Left ventricle myocardium inferior (tissue), 1 donor: ENCODE measurements around the gene CCDC134. TPM values are rescaled to one million over a fixed set of nuclear protein-coding genes. Genes with fewer than 3 reads are reported as not detected.

Experiments
- DNase-seq: peaks from one replicate; pipeline ENCODE4 v3.0.0-alpha.2; 2020
- H3K27ac ChIP-seq: fragments of 200-600 bp; replicated peaks from 2 replicates; pipeline ENCODE4 v1.8.0; 2021
- H3K27me3 ChIP-seq: fragments of 200-600 bp; 2 replicates; pipeline ENCODE4 v1.8.0; 2021; ENCODE audit warnings: low read depth
- H3K36me3 ChIP-seq: fragments of 200-600 bp; 2 replicates; pipeline ENCODE4 v1.8.0; 2021
- H3K4me1 ChIP-seq: fragments of 200-600 bp; 2 replicates; pipeline ENCODE4 v1.8.0; 2021
- H3K4me3 ChIP-seq: fragments of 200-600 bp; 2 replicates; pipeline ENCODE4 v1.8.0; 2021; ENCODE audit warnings: mild to moderate bottlenecking, moderate library complexity
- H3K9me3 ChIP-seq: fragments of 200-600 bp; replicated peaks from 2 replicates; pipeline ENCODE4 v1.8.0; 2021
- intact Hi-C: fragments of 100-400 bp; cut with micrococcal nuclease; formaldehyde crosslinking; loops from one replicate; pipeline ENCODE4 v1.11.0; 2022
- total RNA-seq: library from RNA; stranded (reverse); fragmentation: NEBNext Ultra II Directional; extraction: Animal tissue kit (Norgen Biotek cat#: 25700); gene quantifications from one replicate; pipeline ENCODE4 v1.2.1, GENCODE V29; 2021
- TF ChIP-seq, protein P1 (sequence below): fragments of 200-600 bp; IDR thresholded peaks from 2 replicates; pipeline ENCODE4 v1.8.0; 2021; ENCODE audit warnings: antibody characterized with exemption, mild to moderate bottlenecking, borderline replicate concordance
- donor health status: DM: no; HTN: yes; CAD: no; lungs with severe emphysema.

Gene CCDC134
- total RNA-seq, 1 donor from 2014 or later: 3.9 TPM

DNA sequence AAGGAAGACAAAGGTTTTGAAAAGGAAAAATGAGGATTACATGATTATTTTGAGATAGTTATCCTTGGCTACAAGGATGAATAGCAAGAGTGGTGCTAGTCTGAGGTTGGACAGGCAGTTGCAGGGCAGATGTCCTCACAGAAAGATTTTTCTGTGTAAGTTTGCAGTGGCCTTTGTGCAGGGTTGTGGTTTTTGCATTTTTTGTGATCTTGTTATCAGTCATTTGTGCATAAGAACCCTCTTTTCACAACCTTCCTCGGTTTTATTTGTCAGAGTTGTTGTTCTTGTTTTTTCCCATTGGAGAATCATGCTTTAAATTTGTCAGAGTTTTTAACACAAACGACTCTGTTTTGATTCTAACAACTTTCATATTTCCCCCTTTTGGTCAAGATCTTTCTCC is 1.4 kb downstream of the CCDC134 start:
- Histone ChIP-seq H3K4me3 (no peak overlapping the region), H3K4me1 (peaks cover 30% of the 10 kb centered on the region), H3K27me3 (no peaks in the 10 kb centered on the region), H3K27ac (no peak overlapping the region), H3K9me3 (no peaks in the 10 kb centered on the region), H3K36me3 (no peaks in the 10 kb centered on the region)
- TF ChIP-seq, protein P1, sequence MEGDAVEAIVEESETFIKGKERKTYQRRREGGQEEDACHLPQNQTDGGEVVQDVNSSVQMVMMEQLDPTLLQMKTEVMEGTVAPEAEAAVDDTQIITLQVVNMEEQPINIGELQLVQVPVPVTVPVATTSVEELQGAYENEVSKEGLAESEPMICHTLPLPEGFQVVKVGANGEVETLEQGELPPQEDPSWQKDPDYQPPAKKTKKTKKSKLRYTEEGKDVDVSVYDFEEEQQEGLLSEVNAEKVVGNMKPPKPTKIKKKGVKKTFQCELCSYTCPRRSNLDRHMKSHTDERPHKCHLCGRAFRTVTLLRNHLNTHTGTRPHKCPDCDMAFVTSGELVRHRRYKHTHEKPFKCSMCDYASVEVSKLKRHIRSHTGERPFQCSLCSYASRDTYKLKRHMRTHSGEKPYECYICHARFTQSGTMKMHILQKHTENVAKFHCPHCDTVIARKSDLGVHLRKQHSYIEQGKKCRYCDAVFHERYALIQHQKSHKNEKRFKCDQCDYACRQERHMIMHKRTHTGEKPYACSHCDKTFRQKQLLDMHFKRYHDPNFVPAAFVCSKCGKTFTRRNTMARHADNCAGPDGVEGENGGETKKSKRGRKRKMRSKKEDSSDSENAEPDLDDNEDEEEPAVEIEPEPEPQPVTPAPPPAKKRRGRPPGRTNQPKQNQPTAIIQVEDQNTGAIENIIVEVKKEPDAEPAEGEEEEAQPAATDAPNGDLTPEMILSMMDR: no peak
- intact Hi-C loops: no loop called here
- no peak for DNase-seq

DNA sequence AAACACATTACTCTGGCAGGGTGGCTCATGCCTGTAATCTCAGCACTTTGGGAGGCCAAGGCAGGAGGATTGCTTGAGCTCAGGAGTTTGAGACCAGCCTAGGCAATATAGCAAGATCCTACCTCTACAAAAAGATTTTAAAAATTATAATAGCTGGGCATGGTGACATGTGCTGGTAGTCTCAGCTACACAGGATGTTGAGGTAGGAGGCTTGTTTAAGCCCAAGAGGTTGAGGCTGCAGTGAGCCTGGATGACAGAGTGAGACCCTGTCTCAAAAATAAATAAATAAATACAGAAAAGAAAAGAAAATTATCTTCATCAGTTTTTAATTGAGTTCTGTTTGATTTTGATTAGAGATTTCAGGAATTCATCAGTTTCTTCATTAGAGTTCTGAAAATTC is 5.2 kb downstream of the CCDC134 start:
- TF ChIP-seq, protein P1: no peak
- H3K9me3 ChIP-seq: no peaks in the 10 kb centered on the region
- peaks cover 6% of the 10 kb centered on the region for H3K36me3 ChIP-seq
- no peaks in the 10 kb centered on the region for H3K27me3 ChIP-seq
- H3K4me1 ChIP-seq: peaks cover 15% of the 10 kb centered on the region
- H3K27ac ChIP-seq: no peak overlapping the region
- no peak overlapping the region for H3K4me3 ChIP-seq
- DNase-seq: no peak
- intact Hi-C loops: no loop called here

DNA sequence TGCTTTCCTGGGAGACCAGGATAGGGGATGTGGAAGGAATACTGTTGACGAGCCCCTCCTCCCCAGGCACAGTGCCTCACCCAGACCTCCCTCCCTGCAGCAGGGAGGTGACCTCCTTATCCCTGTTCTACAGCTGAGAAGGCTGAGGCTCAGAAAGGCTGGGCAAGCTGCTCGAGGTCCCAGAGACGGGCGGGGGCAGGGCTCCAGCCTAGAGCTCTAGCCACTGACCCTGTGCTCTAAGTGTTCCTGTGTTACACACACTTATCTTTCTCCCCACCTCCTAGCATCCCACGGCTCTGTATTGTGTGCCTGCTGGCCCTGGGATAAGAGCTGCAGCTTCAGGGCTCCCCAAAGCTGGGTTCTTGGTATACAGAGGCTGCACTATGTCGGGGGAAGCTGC is 7.9 kb downstream of the CCDC134 start:
- TF ChIP-seq, protein P1: no peak
- no peak overlapping the region for H3K27ac ChIP-seq
- no peak overlapping the region for H3K4me3 ChIP-seq
- H3K36me3 ChIP-seq: peaks cover 18% of the 10 kb centered on the region
- H3K9me3 ChIP-seq: no peaks in the 10 kb centered on the region
- intact Hi-C loops: no loop called here
- no peak for DNase-seq
- H3K27me3 ChIP-seq: no peaks in the 10 kb centered on the region
- no peaks in the 10 kb centered on the region for H3K4me1 ChIP-seq

DNA sequence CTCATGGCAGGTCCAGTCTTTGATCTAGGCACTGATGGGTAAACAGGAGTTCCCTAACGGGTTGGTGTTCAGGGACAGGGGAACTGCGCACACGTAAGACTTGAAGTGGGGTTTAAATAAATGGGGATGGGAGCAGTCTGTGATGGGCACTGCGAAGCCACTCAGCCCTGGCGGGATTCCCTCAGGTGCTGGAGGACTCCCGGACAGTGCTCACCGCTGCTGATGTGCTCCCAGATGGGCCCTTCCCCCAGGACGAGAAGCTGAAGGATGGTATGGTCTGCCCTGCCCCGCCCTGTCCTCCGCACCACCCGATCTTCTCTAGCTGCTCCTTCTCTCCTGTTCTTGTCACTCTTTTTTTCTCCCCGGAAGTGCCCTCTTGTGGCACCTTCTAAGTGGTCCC is 9.5 kb downstream of the CCDC134 start:
- intact Hi-C loops: no loop called here
- Histone ChIP-seq H3K9me3 (no peaks in the 10 kb centered on the region), H3K4me3 (no peak overlapping the region), H3K36me3 (peaks cover 30% of the 10 kb centered on the region), H3K27me3 (no peaks in the 10 kb centered on the region), H3K27ac (no peak overlapping the region), H3K4me1 (no peaks in the 10 kb centered on the region)
- TF ChIP-seq, protein P1: no peak
- no peak for DNase-seq

DNA sequence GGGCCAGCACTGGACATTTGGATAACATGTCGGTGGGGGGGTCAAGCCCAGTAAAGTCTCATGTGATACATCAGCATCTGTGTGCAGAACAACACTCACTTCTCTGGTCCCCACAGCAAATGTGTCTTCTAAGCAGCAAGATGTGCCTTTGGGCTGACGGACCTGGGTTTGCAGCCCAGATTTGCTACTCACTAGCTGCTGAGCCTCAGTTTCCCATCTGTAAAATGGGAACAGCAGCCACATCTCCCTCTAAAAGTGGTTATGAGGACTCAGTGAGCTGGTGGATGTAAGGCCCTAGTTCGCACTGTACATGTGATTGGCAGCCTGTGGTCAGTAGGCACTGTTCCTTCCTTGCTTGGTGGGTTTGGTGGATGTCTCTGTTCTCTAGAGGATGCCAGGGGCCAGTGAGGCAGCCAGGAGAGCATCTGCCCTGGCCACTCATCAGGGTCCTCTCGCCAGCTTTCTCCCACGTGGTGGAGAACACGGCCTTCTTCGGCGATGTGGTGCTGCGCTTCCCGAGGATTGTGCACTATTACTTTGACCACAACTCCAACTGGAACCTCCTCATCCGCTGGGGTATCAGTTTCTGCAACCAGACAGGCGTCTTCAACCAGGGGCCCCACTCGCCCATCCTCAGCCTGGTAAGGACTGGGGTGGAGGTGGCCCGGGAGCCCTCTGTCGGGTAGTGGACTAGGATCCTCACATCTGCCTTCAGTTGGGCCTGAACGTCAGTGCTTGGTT is 12.5 kb downstream of the CCDC134 start:
- intact Hi-C loops: no loop called here

More for the DNA sequence above, 12.5 kb downstream of the CCDC134 start:
- no peaks in the 10 kb centered on the region for H3K4me1 ChIP-seq
- no peaks in the 10 kb centered on the region for H3K9me3 ChIP-seq
- TF ChIP-seq, protein P1: no peak
- no peak overlapping the region for H3K4me3 ChIP-seq
- no peak overlapping the region for H3K27ac ChIP-seq
- no peaks in the 10 kb centered on the region for H3K27me3 ChIP-seq
- H3K36me3 ChIP-seq: peaks cover 33% of the 10 kb centered on the region
- no peak for DNase-seq
